ENCODE data around the gene NOS1.

- TF ChIP-seq EZH2phosphoT487 (IDR thresholded peaks at IDR 0.05; ENCODE audit: borderline replicate concordance, low read depth, low read length) = no peak
- TF ChIP-seq, protein P1, sequence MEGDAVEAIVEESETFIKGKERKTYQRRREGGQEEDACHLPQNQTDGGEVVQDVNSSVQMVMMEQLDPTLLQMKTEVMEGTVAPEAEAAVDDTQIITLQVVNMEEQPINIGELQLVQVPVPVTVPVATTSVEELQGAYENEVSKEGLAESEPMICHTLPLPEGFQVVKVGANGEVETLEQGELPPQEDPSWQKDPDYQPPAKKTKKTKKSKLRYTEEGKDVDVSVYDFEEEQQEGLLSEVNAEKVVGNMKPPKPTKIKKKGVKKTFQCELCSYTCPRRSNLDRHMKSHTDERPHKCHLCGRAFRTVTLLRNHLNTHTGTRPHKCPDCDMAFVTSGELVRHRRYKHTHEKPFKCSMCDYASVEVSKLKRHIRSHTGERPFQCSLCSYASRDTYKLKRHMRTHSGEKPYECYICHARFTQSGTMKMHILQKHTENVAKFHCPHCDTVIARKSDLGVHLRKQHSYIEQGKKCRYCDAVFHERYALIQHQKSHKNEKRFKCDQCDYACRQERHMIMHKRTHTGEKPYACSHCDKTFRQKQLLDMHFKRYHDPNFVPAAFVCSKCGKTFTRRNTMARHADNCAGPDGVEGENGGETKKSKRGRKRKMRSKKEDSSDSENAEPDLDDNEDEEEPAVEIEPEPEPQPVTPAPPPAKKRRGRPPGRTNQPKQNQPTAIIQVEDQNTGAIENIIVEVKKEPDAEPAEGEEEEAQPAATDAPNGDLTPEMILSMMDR (conservative IDR thresholded peaks at IDR 0.05; ENCODE audit: low read length) = no peak
Observed at GRCh38 chr12:117158911-117159553, 202.4 kb downstream of the NOS1 start.
